ENCODE measurements around the gene C19orf85.
"Not testable (repeated sequence)": the region's sequence is repeated elsewhere in the genome, so short reads cannot be mapped to it uniquely, and the experiment has no call there.

The C19orf85 gene

GRCh38 chr19:55464662-55465054, at the start of gene C19orf85:
Gene C19orf85 (minus strand): TSS chr19:55464751. CDS start chr19:55464554, 197 bp downstream.
- DNase-seq, result no peak

- no peak for DNase-seq
These were observed 43.6 kb upstream of the C19orf85 start for GRCh38 chr19:55508120-55508519.

- no peak for DNase-seq
These were observed 40.4 kb upstream of the C19orf85 start for GRCh38 chr19:55504981-55505380.

- DNase-seq, result no peak
These were observed 39.7 kb upstream of the C19orf85 start for GRCh38 chr19:55504252-55504603.

GRCh38 chr19:55503502-55504251, 39.1 kb upstream of the C19orf85 start:
- peak; percentile 93 for DNase-seq

- no peak for DNase-seq
These were observed 38.6 kb upstream of the C19orf85 start for GRCh38 chr19:55503157-55503501.

DNA sequence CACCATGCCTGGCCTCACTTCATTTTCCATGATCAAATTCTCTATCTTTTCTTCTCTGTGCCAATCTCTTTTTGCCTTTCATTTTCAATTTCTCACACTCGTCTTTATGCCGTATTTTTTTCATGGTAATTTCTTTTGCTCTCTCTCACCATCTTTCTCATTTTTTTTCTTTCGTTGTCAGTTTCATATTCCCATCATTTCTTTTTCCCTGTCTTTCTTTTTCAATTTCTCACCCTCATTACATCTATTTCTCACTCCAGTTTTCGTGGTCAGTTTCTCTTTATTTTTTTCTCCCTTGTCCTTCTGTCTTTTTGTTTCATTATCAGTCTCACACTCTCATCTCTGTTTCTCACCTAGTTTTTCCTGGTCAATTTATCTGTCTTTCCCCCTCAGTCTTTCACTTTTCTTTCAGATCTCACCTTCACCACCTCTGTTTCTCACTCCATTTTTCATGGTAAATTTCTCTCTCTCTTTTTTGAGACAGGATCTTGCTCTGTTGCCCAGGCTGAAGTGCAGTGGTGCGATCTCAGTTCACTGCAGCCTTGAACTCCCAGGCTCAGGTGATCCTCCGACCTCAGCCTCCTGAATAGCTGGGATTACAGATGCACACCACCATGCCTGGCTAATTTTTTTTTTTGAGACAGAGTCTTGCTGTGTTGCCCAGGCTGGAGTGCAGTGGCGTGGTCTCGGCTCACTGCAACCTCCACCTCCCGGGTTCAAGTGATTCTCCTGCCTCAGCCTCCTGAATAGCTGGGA, 37.8 kb upstream of the C19orf85 start:
- no peak for DNase-seq

GRCh38 chr19:55500368-55500952, 35.9 kb upstream of the C19orf85 start:
- no peak for DNase-seq

- no peak for DNase-seq
These were observed 33.8 kb upstream of the C19orf85 start for GRCh38 chr19:55498246-55498840.

DNA sequence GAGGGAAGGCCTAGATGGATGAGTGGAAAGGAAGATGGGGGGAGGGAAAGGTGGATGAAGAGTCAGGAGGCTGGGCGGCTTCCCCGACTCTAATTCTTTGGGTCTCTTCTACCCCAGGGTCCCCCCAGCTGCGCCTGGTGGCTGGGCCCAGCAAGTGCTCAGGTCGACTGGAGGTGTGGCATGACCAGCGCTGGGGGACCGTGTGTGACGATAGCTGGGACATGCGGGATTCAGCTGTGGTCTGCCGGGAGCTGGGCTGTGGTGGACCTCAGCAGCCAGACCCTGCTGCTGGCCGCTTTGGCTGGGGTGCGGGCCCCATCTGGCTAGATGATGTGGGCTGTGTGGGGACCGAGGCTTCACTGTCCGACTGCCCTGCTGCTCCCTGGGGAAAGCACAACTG, 33.2 kb upstream of the C19orf85 start:
- no peak for DNase-seq

DNA sequence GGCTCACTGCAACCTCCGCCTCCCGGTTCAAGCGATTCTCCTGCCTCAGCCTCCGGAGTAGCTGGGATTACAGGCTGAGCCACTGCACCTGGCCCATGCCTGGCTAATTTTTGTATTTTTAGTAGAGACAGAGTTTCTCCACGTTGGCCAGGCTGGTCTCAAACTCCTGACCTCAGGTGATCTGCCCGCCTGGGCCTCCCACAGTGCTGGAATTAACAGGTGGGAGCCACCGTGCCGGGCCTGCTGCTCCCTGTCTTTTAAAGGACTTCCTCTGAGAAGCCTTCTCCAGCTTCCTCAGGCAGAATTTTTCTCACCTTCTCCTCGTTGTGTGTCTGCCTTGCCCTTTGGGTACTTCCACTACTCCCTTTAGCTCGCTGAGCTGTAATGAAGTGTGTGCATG, 32.3 kb upstream of the C19orf85 start:
- DNase-seq, result not testable (repeated sequence)

DNA sequence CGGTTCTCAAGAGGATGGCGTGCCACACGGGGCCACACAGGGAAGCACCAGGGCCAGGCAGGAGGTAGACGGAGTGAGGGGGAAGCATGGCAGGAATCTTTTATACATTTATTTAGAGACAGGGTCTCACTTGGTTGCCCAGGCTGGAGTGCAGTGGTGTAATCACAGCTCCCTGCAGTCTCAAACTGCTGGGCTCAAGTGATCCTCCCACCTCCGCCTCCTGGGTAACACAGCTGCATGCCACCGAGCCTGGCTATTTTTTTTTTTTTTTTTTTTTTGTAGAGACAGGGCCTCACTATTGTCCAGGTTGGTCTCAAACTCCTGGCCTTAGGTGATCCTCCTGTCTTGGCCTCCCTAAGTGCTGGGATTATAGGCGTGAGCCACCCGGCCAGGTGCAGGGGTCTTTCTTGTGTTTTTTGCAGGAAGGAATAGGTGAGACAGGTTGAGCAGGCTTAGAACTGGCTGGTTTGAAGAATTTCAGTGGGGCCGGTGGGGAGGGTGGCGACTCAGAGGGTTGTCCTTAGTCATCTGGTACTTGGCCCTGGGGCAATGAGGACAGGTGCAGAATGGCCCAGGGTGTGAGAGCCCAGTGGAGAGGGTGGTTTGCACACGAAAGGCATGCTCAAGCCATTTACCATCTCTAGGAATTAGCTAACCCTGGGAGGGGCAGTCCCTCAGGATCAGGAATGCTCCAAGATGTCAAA, 31.2 kb upstream of the C19orf85 start:
- no peak for DNase-seq

DNA sequence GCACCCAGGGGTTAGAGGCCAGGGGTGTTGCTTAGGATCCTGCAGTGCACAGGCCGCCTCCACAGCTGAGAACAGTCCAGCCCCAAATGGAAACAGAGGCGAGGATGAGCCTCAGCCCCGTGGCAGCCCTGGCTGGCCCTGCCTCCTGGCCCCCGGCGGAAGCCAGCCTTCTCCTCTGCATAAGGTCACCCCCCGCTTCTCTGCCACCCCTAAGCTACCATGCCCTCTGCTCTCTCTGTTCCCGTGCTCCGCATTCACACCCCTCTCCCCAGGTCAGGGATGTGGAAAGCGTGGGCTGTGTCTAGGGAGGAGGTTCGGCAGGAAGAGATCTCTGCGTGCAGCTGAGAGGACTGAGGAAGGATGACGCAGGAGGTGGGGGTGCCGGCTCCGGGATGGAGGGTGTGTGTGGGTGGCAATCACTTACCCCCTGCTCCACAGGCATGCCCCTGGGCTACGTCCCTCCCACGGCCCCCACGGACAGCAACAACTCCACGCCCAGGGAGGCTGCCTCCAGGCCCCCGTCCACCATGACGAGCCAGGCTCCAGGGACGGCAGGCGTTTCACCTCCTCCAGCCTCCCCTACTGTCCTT, 29.7 kb upstream of the C19orf85 start:
- DNase-seq, result no peak

DNA sequence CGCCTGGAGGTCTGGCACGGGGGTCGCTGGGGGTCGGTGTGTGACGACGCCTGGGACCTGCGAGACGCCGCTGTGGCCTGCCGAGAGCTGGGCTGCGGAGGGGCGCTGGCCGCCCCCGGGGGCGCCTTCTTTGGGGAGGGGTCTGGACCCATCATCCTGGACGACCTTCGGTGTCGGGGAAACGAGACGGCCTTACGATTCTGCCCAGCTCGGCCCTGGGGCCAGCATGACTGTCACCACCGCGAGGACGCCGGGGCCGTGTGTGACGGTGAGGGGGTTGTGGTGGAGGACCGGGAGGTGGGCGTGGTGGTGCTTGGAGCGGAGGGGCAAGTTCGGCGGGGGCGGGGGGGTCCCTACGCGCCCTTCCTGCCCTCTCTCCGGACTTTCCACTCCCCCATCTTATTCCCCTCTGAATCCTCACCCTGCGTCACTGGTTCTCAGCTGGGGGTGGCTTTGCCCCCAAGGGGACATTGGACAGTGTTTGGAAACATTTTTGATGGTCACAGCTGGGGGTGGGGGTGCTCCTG, 29.2 kb upstream of the C19orf85 start:
- no peak for DNase-seq

- DNase-seq, result no peak
These were observed 28.6 kb upstream of the C19orf85 start for GRCh38 chr19:55493052-55493644.

GRCh38 chr19:55492362-55492944, 27.9 kb upstream of the C19orf85 start:
- DNase-seq, result no peak

DNA sequence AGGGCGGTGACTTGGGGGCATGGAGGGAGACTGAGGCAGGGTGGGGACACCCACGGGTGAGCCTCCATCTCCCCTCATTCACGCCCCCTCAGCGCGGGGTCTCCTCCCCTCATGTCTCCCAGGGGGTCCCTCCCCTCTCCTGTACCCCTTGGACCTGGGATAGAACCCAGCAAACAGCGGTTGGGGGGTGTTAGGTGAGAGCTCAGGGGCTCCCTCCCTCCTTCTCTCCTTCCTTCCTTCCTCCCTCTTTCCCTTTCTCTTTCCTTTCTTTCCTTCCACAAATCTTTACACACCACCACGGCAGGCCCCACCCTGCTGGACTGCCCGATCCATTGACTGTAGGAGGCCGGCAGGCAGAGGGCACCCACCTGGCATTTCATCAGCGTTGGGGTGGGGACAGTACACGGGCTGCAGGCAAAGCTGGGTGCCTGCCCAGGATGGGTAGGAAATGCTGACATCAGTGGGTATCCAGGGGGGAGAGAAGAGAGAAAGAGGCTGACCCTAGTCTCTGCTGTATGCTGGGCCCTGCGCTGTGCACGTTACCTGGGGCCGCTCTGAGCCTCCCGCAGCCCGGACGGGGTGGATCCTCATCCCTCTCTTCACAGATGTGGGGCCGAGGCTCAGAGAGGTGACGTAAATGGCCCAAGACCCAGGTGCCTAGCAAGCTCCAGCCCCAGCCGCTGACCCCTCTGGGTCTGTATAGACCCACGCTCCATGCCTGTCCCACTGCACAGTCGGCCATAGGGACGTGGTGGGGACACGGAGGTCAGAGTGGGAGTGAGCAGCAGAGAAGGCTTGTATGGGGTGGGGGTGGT, 27.2 kb upstream of the C19orf85 start:
- DNase-seq, result no peak

- no peak for DNase-seq
These were observed 26.2 kb upstream of the C19orf85 start for GRCh38 chr19:55490478-55491432.

DNA sequence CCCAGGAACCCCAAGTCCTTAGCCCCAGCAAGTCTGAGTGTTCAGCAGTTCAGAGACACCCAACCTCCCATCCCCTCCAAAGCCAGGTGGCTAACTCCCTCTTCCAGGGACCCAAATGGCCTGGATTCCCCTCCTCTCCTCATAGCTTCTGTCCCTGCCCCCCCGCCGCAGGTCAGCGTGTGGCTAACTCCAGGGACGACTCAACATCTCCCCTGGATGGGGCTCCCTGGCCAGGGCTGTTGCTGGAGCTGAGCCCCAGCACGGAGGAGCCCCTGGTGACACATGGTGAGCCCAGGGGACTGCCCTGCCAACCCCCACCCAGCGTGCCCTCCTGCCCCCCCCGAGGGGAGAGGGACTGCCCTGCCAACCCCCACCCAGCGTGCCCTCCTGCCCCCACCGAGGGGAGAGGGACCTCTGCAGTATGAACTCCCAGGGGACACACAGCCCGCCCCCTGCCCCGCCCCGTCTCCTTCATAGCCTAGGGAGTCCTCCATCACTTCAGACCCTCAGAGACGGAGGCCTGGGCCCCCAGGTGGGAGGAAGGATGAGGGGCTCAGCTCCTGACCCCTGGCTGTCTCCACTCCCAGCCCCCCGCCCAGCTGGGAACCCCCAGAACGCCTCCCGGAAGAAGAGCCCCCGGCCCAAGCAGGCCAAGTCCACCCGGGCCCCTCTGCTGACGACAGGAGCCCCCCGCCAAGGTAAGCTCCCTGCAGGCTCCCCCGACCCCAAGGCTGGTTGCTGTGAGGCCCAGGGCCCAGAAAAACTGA, 25.3 kb upstream of the C19orf85 start:
- DNase-seq, result no peak

Data from inflammatory macrophage treated with lipopolysaccharide for 4 hours (primary cell).